Neural cell (in vitro differentiated cells): ENCODE results near the gene SLF2. TPM values are rescaled to one million over a fixed set of nuclear protein-coding genes. Genes with fewer than 3 reads are reported as not detected.

Experiments
- H2AFZ ChIP-seq: fragments of 200-600, 300-800 bp; sonication (generic), shearing (Covaris generic); 2 replicates; pipeline ENCODE4 v1.6.0; 2014; ENCODE audit warnings: low read depth, mild to moderate bottlenecking, antibody characterized with exemption, low read length, moderate library complexity
- H3F3A ChIP-seq: fragments of 200-600 bp; shearing (Covaris generic); 2 replicates; pipeline ENCODE4 v1.6.1; 2016; ENCODE audit warnings: mild to moderate bottlenecking, moderate library complexity, mixed read lengths, antibody characterized with exemption, low read length; ENCODE audit not compliant: insufficient read depth, poor library complexity, severe bottlenecking
- H3K27ac ChIP-seq: fragments of 200-600, 300-800 bp; sonication (generic), shearing (Covaris generic); 2 replicates; pipeline ENCODE4 v1.5.1; 2014; ENCODE audit warnings: mild to moderate bottlenecking, low read length, moderate library complexity
- H3K27me3 ChIP-seq: fragments of 300-800, 200-600 bp; sonication (generic), shearing (Covaris generic); 2 replicates; pipeline ENCODE4 v1.6.0; 2014; ENCODE audit warnings: mild to moderate bottlenecking, low read depth, low read length, moderate library complexity; ENCODE audit not compliant: insufficient read depth
- H3K36me3 ChIP-seq: fragments of 300-800, 200-600 bp; sonication (generic), shearing (Covaris generic); 2 replicates; pipeline ENCODE4 v1.5.1; 2014; ENCODE audit warnings: mild to moderate bottlenecking, antibody characterized with exemption, low read length, moderate library complexity; ENCODE audit not compliant: insufficient read depth
- H3K4me2 ChIP-seq: fragments of 300-800, 200-600 bp; sonication (generic), shearing (Covaris generic); 2 replicates; pipeline ENCODE4 v1.6.0; 2014; ENCODE audit warnings: mild to moderate bottlenecking, low read length
- H3K4me3 ChIP-seq: fragments of 300-800, 200-600 bp; sonication (generic), shearing (Covaris generic); 2 replicates; pipeline ENCODE4 v1.5.1; 2014; ENCODE audit warnings: mild to moderate bottlenecking, low read length, moderate library complexity
- H3K79me2 ChIP-seq: fragments of 200-600 bp; shearing (Covaris generic); replicated peaks from 2 replicates; pipeline ENCODE4 v1.6.0; 2014; ENCODE audit warnings: mild to moderate bottlenecking, low read length, moderate library complexity; ENCODE audit not compliant: insufficient read depth
- H3K9ac ChIP-seq: fragments of 300-800, 200-600 bp; sonication (generic), shearing (Covaris generic); 2 replicates; pipeline ENCODE4 v1.6.1; 2016; ENCODE audit warnings: mild to moderate bottlenecking, low read length, mixed read lengths
- H3K9me2 ChIP-seq: fragments of 200-600 bp; shearing (Covaris generic); 2 replicates; pipeline ENCODE4 v1.6.1; 2016; ENCODE audit warnings: mild to moderate bottlenecking, low read length, mixed read lengths; ENCODE audit not compliant: insufficient read depth
- H3K9me3 ChIP-seq: fragments of 200-600, 300-800 bp; sonication (generic), shearing (Covaris generic); 2 replicates; pipeline ENCODE4 v1.6.1; 2016; ENCODE audit warnings: mild to moderate bottlenecking, mixed run types, low read length, moderate library complexity, mixed read lengths
- H4K20me1 ChIP-seq: fragments of 200-600 bp; shearing (Covaris generic); 2 replicates; pipeline ENCODE4 v1.6.1; 2016; ENCODE audit warnings: mild to moderate bottlenecking, mixed run types; ENCODE audit not compliant: insufficient read depth
- CTCF ChIP-seq: fragments of 450-650 bp; IDR thresholded peaks from 2 replicates; pipeline ENCODE4 v1.5.1; 2014; ENCODE audit warnings: antibody characterized with exemption, mild to moderate bottlenecking, moderate library complexity; ENCODE audit not compliant: poor library complexity, severe bottlenecking
- EP300 ChIP-seq: fragments of 450-650 bp; conservative IDR thresholded peaks from 2 replicates; pipeline ENCODE4 v1.6.1; 2014; ENCODE audit warnings: antibody characterized with exemption, mild to moderate bottlenecking, moderate library complexity; ENCODE audit not compliant: poor library complexity, severe bottlenecking
- EZH2 ChIP-seq: fragments of 200-600, 300-800 bp; shearing (Covaris generic), sonication (generic); IDR thresholded peaks from 2 replicates; pipeline ENCODE4 v1.6.1; 2014; ENCODE audit warnings: antibody characterized with exemption, low read length, borderline replicate concordance, mild to moderate bottlenecking; ENCODE audit not compliant: insufficient read depth, poor library complexity, severe bottlenecking
- MXI1 ChIP-seq: fragments of 450-650 bp; conservative IDR thresholded peaks from 2 replicates; pipeline ENCODE4 v1.6.1; 2014; ENCODE audit warnings: antibody characterized with exemption, mild to moderate bottlenecking; ENCODE audit not compliant: poor library complexity, severe bottlenecking
- POLR2AphosphoS5 ChIP-seq: IDR thresholded peaks from 2 replicates; pipeline ENCODE4 v1.6.1; 2012
- RAD21 ChIP-seq: fragments of 450-650 bp; conservative IDR thresholded peaks from 2 replicates; pipeline ENCODE4 v1.6.1; 2014; ENCODE audit warnings: antibody characterized with exemption, mild to moderate bottlenecking, moderate library complexity
- REST ChIP-seq: IDR thresholded peaks from 2 replicates; pipeline ENCODE4 v1.6.1; 2012; ENCODE audit warnings: borderline replicate concordance
- SMC3 ChIP-seq: fragments of 450-650 bp; conservative IDR thresholded peaks from 2 replicates; pipeline ENCODE4 v1.6.1; 2014; ENCODE audit warnings: antibody characterized with exemption, mild to moderate bottlenecking, moderate library complexity; ENCODE audit not compliant: poor library complexity
- TAF1 ChIP-seq: IDR thresholded peaks from 2 replicates; pipeline ENCODE4 v1.6.1; 2012; ENCODE audit warnings: low read depth
- polyA plus RNA-seq: library from polyadenylated mRNA; depleted of rRNA; stranded (reverse); fragments of >200 nt; gene quantifications from 2 replicates; pipeline ENCODE4 v1.2.3, GENCODE V29; 2014

The SLF2 gene
- polyA plus RNA-seq, 1 donor from 2014 or later, result 43.0 TPM

GRCh38 chr10:100911472-100911871, 1.3 kb upstream of the SLF2 start:
- no peaks in the 10 kb centered on the region for H4K20me1 ChIP-seq
- peaks cover 27% of the 10 kb centered on the region for H3K79me2 ChIP-seq
- no peak overlapping the region for H2AFZ ChIP-seq
- peak overlapping the region; percentile 89 for H3K4me3 ChIP-seq
- H3F3A ChIP-seq, result peaks cover 5% of the 10 kb centered on the region
- H3K9me3 ChIP-seq, result no peaks in the 10 kb centered on the region
- TF ChIP-seq EZH2 (no peak), TAF1 (no peak), POLR2AphosphoS5 (no peak), RAD21 (no peak), CTCF (no peak), SMC3 (no peak), REST (no peak)
- no peaks in the 10 kb centered on the region for H3K27me3 ChIP-seq
- no peaks in the 10 kb centered on the region for H3K9me2 ChIP-seq
- peaks cover under 1% of the 10 kb centered on the region for H3K36me3 ChIP-seq
- H3K27ac ChIP-seq, result peak overlapping the region; percentile 96
- H3K4me2 ChIP-seq, result no peak overlapping the region
- H3K9ac ChIP-seq, result peak overlapping the region; percentile 99

- H3K79me2 ChIP-seq, result peaks cover 27% of the 10 kb centered on the region
- no peaks in the 10 kb centered on the region for H3K27me3 ChIP-seq
- no peak for TF ChIP-seq SMC3
- no peak for TF ChIP-seq POLR2AphosphoS5
- no peak for TF ChIP-seq REST
- TF ChIP-seq CTCF, result no peak
- no peak for TF ChIP-seq EP300
- no peak for TF ChIP-seq TAF1
- no peak for TF ChIP-seq RAD21
- TF ChIP-seq MXI1, result no peak
- no peak for TF ChIP-seq EZH2
- no peaks in the 10 kb centered on the region for H3K9me2 ChIP-seq
- H3K27ac ChIP-seq, result peak overlapping the region; percentile 96
- H3K4me3 ChIP-seq, result peak overlapping the region; percentile 89
- H3K9me3 ChIP-seq, result no peaks in the 10 kb centered on the region
- H3K9ac ChIP-seq, result peak overlapping the region; percentile 99
- H3K4me2 ChIP-seq, result peak overlapping the region; percentile 72
- H3F3A ChIP-seq, result peaks cover 5% of the 10 kb centered on the region
- no peaks in the 10 kb centered on the region for H4K20me1 ChIP-seq
- peaks cover 4% of the 10 kb centered on the region for H3K36me3 ChIP-seq
- H2AFZ ChIP-seq, result peak overlapping the region; percentile 78
Observed at GRCh38 chr10:100912013-100912604, 654 bp upstream of the SLF2 start.
